HL-60/S4 (cell line): ENCODE measurements around the gene GCNT2.

ENCODE experiments used
- in situ Hi-C: fragments of 300-500 bp; cut with MboI; formaldehyde crosslinking; loops from 2 replicates; pipeline ENCODE4 v1.14.3; 2022; ENCODE audit warnings: low sequenced_read_pairs

Gene GCNT2

DNA sequence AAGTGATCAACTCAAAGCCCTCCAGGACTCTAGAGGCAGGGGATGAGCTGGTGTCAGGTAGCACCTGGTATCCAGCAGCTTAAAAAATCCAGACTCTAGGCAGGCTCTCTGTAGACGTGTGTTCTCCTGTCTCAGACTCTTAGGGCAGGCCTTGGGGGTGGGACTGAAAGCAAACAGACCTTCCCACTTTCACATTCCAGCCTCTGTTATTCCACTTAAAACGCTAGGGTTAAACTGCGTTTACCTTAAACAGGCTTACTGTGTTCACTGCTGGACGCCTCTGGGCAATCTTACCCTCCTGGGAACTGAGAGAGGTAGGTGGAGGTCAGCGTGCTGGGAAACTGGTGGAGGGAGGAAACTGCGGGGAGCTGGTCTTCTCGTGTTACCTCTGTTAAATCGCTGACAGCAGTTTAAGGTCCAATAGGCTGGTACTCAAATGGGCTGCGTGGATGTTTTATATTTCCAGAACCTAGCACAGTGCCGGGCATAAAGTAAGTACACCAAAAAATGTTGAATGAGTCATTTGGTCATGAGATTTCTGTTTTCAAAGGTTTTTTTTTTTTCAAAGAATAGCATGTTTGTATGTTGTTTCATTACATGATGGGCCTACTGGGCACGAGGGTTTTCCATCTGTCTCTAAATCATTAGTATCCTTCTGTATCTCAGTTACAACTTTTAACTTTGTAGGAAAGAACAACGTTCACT is at the start of gene GCNT2:
Gene GCNT2, plus strand, starts transcription at position 248 of the 705 bp plus-strand sequence. CDS start 7,561 bp downstream, outside the sequence.
- in situ Hi-C loops: no loop called here

DNA sequence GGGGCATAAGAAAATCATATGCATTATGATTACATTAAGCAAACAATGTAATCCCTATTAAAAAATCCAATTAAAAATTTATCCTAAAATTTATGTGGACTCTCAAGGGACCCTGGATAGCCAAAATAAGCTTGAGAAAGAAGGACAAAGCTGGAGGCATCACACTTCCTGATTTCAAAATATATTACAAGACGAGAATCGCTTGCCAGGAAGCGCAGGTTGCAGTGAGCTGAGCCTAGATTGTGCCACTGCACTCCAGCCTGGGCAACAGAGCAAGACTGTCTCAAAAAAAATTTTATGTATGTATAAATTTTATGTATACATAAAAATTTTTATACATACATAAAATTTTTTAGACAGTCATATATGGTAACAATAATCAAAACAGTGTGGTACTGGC is 48.5 kb upstream of the GCNT2 start:
- in situ Hi-C loops: no loop called here

DNA sequence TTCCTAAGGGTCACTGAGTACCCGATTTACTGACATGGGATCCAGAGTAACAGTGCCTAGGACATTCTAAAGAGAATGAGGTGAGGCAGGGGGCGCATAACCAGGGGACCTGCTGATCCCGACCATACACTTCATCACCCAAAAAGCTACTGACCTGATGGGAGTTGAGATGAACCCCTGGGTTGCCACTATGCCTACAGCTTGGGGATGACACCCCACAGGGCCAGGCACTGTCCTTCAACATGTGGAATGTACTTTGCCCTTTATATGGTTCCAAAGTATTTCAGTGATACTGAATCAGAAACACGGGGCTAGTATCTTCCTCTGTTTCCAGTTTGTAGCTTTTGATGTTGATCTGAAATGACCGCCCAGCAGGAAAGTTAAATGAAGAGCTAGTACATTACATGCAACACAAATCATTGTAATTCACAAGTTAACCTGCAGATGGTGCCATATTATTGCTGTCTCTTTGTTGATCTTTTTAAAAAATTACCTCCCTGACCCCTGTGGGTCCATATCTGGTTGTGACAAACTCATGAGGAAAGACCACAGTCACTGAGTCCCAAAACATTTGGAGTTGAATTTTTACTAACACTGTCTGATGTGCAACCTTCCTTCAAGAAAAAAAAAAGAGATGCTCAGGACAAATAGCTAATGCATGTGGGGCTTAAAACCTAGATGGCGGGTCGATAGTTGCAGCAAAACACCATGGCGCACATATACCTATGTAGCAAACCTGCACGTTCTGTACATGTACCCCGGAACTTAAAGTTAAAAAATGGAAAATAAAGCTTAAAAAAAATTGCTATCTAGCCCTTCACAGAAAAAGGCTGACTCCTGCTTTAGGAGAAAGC is 42.7 kb upstream of the GCNT2 start:
- in situ Hi-C loops: loop anchor here (25.0 kb wide), 1 partner anchor 1009 kb away; no protein-coding TSS in a partner anchor

DNA sequence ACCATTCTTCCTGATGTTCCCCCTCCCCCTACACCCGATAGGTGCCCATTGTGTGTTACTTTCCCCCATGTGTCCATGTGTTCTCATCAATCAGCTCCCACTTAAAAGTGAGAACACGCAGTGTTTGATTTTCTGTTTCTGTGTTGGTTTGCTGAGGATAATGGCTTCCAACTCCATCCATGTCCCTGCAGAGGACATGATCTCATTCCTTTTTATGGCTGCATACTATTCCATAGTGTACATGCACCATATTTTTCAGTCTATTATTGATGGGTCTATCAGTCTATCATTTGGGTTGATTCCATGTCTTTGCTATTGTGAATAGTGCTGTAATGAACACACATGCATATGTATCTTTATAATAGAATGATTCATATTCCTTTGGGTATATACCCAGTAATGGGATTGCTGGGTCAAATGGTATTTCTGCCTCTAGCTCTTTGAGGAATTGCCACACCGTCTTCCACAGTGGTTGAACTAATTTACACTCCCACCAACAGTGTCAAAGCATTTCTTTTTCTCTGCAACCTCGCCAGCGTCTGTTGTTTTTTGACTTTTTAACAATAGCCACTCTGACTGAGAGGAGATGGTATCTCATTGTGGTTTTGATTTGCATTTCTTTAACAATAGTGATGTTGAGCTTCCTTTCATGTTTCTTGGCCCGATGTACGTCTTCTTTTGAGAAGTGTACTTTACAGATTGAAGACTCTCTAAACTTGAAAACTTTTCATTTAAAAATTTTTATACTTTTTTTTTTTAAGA is 41.0 kb upstream of the GCNT2 start:
- in situ Hi-C loops: loop anchor here (10.0 to 25.0 kb wide), 2 partner anchors 595 to 1007 kb away; no protein-coding TSS in a partner anchor

DNA sequence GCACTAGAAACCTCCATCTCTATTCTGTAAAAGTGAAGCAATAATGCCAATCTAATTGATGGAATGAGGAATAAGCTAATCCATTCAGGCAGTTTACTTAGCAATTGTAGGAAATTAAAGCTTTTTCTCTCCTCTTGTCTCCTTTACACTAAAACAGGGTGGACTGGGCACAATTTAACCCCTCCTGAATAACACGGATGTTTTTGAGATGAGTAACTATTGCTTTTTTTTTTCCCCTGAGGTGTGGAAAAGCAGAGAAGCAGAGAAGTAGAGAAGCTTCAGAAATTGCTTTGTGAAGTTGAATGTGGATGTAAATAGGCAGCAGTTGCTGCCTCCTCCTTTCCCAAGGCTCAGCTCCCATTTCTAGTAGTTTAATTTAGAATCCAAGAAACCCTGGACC is 40.0 kb upstream of the GCNT2 start:
- in situ Hi-C loops: loop anchor here (10.0 to 25.0 kb wide), 2 partner anchors 594 to 1006 kb away; no protein-coding TSS in a partner anchor

DNA sequence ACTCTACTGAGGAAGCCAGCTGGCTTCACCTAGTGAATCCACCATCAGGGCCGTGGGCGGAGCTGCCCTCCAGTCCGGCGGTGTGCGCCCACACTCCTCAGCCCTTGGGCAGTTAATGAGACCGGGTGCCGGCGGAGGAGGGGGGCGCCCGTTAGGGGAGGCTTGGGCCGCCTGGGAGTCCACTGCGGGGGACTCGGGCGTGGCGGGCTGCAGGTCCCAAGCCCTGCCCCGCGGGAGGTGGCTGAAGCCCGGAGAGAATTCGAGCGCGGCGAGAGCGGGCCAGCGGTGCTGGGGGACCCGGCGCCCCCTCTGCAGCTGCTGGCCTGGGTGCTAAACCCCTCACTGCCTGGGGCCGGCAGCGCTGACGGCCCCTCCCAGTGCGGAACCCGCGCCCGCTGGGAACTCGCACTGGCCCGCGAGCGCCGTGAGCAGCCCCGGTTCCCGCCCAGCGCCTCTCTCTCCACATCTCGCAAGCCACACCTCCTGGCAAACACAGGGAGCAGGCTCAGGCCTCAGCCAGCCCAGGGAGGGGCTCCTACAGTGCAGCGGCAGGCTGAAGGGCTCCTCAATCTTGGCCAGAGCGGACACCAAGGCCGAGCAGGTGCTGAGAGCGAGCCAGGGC is 38.4 kb upstream of the GCNT2 start:
- in situ Hi-C loops: loop anchor here (10.0 to 25.0 kb wide), 2 partner anchors 592 to 1005 kb away; no protein-coding TSS in a partner anchor

DNA sequence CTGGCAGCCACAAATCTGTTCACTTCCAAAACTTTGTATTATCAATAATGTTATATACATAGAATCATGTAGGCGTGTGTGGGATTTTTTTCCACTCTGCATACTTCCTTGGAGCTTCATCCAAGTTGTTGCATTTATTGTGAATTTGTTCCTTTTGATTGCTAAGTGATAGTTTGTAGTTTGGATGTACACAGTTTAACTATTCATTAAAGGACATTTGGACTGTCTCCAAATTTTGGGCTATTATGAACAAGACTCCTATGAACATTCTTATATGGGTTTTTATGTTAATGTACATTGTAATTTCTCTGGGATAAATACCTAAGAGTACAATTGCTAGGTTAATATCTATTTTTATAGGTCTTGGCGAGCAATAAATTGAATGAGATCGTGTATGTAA is 36.2 kb upstream of the GCNT2 start:
- in situ Hi-C loops: loop anchor here (10.0 to 25.0 kb wide), 2 partner anchors 590 to 1002 kb away; no protein-coding TSS in a partner anchor

DNA sequence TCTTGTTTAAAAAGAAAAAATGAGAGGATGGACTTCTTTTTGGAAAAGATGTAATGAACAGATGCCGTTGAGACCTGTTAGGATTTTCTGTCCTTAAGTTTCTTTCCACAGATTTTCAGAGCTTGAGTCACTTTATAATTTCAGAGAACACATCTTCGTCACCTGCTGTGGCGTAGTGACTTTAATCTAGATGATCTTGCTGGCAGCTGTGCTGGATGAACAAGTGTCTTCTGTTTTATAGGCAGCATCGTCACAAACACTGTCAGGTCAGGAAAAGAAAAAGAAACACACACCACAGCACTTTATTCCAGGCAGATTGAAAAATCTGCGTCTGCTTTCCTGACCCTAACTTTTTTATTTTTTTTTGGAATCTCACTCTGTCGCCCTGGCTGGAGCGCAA is 35.7 kb upstream of the GCNT2 start:
- in situ Hi-C loops: loop anchor here (10.0 to 25.0 kb wide), 2 partner anchors 589 to 1002 kb away; no protein-coding TSS in a partner anchor

DNA sequence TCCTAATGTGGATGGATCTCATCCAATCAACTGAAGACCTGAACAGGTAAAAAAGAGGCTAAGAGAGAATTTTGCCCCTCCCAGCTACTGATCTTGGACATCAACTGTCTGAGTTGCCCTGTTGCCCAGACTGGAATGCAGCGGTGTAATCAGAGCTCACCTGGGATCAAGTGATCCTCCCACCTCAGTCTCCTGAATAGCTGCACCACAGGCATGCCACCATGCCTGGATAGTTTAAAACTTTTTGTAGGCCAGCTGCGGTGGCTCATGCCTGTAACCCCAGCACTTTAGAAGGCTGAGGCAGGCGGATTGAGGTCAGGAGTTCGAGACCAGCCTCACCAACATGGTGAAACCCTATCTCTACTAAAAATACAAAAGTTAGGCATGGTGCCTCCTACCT is 34.9 kb upstream of the GCNT2 start:
- in situ Hi-C loops: loop anchor here (10.0 to 25.0 kb wide), 2 partner anchors 589 to 1001 kb away; no protein-coding TSS in a partner anchor

DNA sequence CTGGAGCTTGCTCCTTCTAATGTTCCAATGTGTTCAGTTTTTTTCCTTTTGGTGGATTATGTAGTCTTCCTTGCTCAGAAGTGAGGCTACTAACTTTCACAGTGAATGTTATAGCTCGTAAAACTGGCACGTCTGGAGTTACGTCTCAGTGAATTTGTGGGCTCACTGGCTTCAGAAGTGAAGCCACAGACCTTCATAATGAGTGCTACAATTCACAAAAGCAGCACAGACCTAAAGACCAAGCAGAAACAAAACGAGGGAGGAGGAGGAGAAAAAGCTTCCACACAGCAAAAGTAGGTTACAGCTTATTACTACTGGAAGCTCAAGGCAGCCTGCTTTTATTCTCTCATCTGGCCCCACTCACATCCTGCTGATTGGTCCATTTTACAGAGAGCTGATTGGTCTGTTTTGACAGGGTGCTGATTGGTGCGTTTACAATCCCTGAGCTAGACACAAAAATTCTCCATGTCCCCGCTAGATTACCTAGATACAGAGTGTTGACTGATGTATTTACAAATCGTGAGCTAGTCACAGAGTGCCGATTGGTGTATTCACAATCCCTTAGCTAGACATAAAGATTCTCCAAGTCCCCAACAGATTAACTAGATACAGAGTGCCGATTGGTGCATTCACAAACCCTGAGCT is 34.1 kb upstream of the GCNT2 start:
- in situ Hi-C loops: loop anchor here (10.0 to 25.0 kb wide), 2 partner anchors 588 to 1000 kb away; no protein-coding TSS in a partner anchor

DNA sequence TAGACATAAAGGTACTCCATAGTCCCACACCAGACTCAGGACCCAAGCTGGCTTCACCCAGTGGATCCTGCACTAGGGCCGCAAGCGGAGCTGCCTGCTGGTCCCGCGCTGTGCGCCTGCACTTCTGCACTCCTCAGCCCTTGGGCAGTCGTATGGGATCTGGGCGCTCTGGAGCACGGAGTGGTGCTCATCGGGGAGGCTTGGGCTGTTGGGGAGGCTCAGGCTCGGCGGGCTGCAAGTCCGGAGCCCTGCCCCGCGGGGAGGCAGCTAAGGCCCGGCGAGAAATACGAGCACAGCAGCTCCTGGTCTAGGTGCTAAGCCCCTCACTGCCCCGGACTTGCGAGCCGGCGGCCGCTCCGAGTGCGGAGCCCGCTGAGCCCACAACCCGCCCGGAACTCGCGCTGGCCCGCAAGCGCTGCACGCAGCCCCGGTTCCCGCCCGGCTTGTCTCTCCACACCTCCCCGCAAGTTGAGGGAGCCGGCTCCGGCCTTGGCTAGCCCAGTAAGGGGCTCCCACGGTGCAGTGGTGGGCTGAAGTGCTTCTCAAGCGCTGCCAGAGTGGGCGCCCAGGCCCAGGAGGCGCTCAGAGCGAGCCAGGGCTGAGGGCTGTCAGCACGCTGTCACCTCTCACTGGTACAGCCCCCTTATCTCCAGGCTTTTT is 33.4 kb upstream of the GCNT2 start:
- in situ Hi-C loops: loop anchor here (10.0 to 25.0 kb wide), 2 partner anchors 587 to 1000 kb away; no protein-coding TSS in a partner anchor

DNA sequence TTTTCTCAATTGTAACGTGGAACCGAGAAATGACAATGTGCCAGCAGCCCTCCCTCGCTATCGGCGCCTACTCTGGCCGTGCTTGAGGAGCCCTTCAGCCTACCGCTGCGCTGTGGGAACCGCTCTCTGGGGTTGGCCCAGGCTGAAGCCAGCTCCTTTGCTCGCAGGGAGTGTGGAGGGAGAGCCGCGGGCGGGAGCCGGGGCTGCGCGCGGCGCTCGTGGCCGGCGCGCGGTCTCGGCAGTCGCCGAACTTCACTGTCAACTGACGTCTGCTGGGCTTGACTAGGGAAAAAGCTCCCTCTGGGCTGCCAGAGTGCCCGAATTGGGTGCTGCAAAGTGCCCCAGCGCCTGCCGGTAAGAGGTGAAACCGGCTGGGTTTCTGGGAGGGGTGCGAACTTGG is 29.7 kb upstream of the GCNT2 start:
- in situ Hi-C loops: loop anchor here (25.0 kb wide), 1 partner anchor 996 kb away; no protein-coding TSS in a partner anchor

DNA sequence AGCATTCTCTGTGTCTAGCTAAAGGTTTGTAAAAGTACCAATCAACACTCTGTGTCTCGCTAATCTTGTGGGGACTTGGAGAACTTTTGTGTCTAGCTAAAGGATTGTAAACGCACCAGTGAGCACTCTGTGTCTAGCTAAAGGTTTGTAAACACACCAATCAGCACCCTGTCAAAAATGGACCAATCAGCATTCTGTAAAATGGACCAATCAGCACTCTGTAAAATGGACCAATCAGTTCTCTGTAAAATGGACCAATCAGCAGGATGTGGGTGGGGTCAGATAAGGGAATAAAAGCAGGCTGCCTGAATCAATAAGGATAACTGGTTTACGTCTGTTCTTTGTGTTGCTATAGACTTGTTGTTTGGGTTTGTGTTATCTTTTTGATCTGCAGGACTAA is 29.2 kb upstream of the GCNT2 start:
- in situ Hi-C loops: loop anchor here (25.0 kb wide), 1 partner anchor 995 kb away; no protein-coding TSS in a partner anchor

DNA sequence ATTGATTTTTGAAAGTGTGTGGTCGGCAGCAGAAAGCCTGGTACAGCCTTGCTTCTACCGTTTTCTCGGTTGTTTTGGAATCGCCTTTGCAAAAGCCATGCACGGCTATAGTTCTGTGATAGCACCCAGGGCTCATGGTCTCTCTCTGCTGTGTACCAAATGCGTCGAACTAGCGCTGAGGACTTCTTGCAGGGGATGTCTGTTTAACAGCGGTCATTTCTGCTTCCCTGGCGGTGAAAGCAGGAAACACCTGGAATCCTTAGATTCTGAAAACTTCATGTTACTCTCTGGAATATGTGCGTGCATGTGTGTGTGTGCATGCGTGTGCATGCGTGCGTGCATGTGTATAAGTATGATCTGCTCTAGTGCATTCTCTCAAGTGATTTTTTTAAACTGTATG is 26.1 kb upstream of the GCNT2 start:
- in situ Hi-C loops: loop anchor here (25.0 kb wide), 1 partner anchor 992 kb away; no protein-coding TSS in a partner anchor

DNA sequence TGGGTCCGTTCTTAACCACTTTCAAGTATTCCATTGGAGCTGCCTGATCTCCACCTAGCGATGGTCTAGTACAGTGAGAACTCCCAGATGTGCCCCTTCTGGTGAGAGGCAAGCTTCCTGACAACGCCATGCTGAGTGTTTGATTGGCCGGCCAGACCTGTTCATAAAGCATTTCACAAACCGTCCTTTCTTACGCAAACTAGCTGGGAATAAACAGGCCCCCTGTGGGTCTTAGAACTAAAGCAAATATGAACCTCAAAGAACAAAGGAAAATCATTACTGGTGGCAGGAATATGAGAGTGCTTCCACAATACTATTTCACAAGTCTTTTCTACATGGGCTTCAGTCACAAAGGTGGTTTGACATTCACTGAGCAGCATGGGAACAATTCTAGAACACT is 15.6 kb upstream of the GCNT2 start:
- in situ Hi-C loops: no loop called here

DNA sequence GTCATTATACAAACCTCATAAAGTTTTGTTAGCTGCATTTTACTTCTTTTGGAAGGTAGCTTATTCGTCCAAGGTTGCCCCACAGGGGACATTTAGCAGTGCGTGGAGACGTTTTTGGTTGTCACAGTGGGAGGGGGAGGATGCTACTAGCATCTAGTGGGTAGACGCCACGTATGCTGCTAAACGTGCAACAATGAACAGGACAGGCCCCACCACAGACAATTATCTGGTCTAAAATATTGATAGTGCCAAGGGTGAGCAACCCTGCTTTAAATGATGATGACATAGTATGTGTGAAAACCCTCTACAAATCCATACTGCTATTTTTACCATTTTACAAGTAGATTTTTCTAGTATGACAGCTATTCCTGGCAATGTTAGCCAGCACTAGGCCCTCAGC is 13.9 kb upstream of the GCNT2 start:
- in situ Hi-C loops: no loop called here

DNA sequence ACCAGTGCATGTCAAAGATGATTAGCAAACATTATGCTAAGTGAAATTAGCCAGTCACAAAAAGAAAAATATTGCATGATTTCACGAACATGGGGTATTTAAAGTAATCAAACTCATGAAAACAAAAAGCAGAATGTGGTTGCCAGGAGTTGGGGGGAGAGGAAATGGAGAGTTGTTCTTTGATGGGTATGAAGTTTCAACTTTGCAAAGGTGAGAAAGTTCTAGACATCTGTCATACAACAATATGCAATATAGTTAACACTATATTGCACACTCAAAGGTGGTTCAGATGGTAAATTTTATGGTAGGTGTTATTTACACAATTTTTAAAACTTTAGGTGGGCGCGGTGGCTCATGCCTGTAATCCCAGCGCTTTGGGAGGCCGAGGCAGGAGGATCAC is 13.4 kb upstream of the GCNT2 start:
- in situ Hi-C loops: no loop called here

DNA sequence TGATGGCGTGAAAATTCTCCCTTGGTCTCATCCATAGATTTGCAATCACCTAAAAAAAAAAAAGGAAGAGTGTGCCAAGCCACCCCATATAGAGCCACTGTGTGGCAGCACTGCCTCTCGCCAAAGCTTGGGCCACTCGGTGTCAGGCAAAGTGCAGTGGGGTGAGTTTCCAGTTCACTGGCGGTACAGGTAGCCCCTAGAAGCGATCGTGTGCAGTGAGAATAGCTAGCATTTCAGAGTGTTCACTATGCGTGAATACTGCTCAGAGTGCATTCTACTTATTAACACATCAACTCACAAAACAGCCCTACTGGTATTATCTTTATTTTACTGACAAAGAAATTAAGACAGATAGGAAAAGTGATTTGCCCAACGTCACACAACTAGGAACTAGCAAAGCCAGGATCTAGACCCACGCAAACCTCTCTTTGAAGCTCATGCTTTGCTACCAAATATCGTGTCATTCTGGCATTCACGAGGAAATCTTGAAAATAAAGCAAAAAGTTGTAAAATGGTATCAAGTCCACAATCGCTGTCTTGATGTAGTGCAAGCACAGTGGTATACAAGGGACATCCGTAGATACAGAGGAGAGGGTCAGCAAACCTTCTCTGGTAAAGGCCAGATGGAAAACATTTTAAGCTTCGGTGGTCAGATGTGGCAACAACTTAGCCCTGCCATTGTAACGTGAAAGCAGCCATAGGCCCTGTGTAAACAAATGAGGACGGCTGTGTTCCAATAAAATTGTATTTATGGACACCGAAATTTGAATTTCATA is 10.4 kb upstream of the GCNT2 start:
- in situ Hi-C loops: loop anchor here (10.0 kb wide), 1 partner anchor 284 kb away; no protein-coding TSS in a partner anchor
